ENCODE data around the gene CCDC12.

CCDC12 gene

DNA sequence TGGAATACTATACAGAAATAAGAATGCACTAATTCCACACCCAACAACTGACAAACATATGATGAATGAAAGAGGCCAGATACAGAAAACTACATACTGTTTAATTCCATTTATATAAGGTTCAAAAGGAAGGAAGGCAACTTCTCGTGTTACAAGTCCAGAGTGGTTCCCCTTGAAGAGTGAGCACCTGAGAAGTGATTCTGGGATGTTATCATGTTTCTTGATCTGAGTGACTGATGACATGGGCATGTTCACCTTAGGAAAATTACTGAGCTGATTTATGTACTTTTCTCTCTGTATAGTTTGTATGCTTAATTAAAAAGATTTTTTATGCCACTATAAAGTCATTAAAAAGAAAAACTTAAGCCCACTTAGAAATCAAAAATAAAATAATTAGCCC is 13.6 kb downstream of the CCDC12 start:
- H3K9me3 ChIP-seq (replicated peaks; ENCODE audit: insufficient read depth, low read length): no peaks in the 10 kb centered on the region
- H3K9ac ChIP-seq (ENCODE audit: low read length): no peak overlapping the region
- no peaks in the 10 kb centered on the region for H3K4me1 ChIP-seq (ENCODE audit: low read length)
- H3F3A ChIP-seq (ENCODE audit: insufficient read depth, low read length): no peaks in the 10 kb centered on the region
- no peak for DNase-seq
- no peaks in the 10 kb centered on the region for H3K9me2 ChIP-seq (replicated peaks; ENCODE audit: insufficient read depth, low read length)
- peaks cover 4% of the 10 kb centered on the region; the same call in 1 of the 2 replicates for H3K36me3 ChIP-seq (replicated peaks; ENCODE audit: insufficient read depth, low read length)
- H2AFZ ChIP-seq (ENCODE audit: low read length): no peak overlapping the region
- TF ChIP-seq CTCF (IDR thresholded peaks at IDR 0.05; ENCODE audit: low read length) (no peak), EZH2 (optimal IDR thresholded peaks at IDR 0.05; ENCODE audit: low read depth, low read length) (no peak), EZH2phosphoT487 (IDR thresholded peaks at IDR 0.05; ENCODE audit: low read length) (no peak)
- H3K4me2 ChIP-seq (ENCODE audit: low read depth, low read length): no peak overlapping the region
- peaks cover 72% of the 10 kb centered on the region for H4K20me1 ChIP-seq (ENCODE audit: insufficient read depth, low read length)
- H3K4me3 ChIP-seq (ENCODE audit: low read length): no peak overlapping the region
- no peak overlapping the region for H3K27ac ChIP-seq (ENCODE audit: low read length)
- H3K79me2 ChIP-seq (ENCODE audit: low read length): peaks cover 85% of the 10 kb centered on the region
- H3K27me3 ChIP-seq (replicated peaks; ENCODE audit: insufficient read depth, low read length): no peaks in the 10 kb centered on the region

DNA sequence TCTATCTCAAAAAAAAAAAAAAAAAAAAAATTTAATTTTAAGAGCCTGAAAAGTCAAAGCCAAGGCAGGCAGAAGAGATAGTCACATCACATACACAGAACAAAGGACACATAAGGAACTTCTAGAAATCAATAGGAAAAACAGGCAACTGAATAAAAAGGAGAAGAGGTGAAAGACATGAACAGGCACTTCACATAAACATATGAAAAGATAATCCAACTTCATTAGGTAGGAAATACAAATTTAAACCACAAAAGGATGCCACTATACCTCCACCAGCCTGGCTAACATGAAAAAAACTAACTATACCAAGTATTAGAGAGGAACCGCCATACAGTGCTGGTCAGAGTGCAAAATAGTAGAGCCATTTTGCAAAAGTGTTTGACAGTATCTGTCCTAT is 14.1 kb downstream of the CCDC12 start:
- peaks cover 4% of the 10 kb centered on the region; the same call in 1 of the 2 replicates for H3K36me3 ChIP-seq (replicated peaks; ENCODE audit: insufficient read depth, low read length)
- no peak overlapping the region for H3K27ac ChIP-seq (ENCODE audit: low read length)
- H3K9me2 ChIP-seq (replicated peaks; ENCODE audit: insufficient read depth, low read length): no peaks in the 10 kb centered on the region
- no peaks in the 10 kb centered on the region for H3F3A ChIP-seq (ENCODE audit: insufficient read depth, low read length)
- no peak overlapping the region for H3K4me3 ChIP-seq (ENCODE audit: low read length)
- H3K4me2 ChIP-seq (ENCODE audit: low read depth, low read length): no peak overlapping the region
- H3K9me3 ChIP-seq (replicated peaks; ENCODE audit: insufficient read depth, low read length): no peaks in the 10 kb centered on the region
- H3K9ac ChIP-seq (ENCODE audit: low read length): no peak overlapping the region
- H3K4me1 ChIP-seq (ENCODE audit: low read length): no peaks in the 10 kb centered on the region
- no peak overlapping the region for H2AFZ ChIP-seq (ENCODE audit: low read length)
- H3K27me3 ChIP-seq (replicated peaks; ENCODE audit: insufficient read depth, low read length): no peaks in the 10 kb centered on the region
- peaks cover 85% of the 10 kb centered on the region for H3K79me2 ChIP-seq (ENCODE audit: low read length)
- H4K20me1 ChIP-seq (ENCODE audit: insufficient read depth, low read length): peaks cover 67% of the 10 kb centered on the region
- DNase-seq: no peak
- TF ChIP-seq EZH2 (optimal IDR thresholded peaks at IDR 0.05; ENCODE audit: low read depth, low read length) (no peak), EZH2phosphoT487 (IDR thresholded peaks at IDR 0.05; ENCODE audit: low read length) (no peak), CTCF (IDR thresholded peaks at IDR 0.05; ENCODE audit: low read length) (no peak)

- DNase-seq: no peak
- H3K27ac ChIP-seq (ENCODE audit: low read length): no peak overlapping the region
- H3K9me3 ChIP-seq (replicated peaks; ENCODE audit: insufficient read depth, low read length): no peaks in the 10 kb centered on the region
- H3F3A ChIP-seq (ENCODE audit: insufficient read depth, low read length): no peaks in the 10 kb centered on the region
- no peak overlapping the region for H2AFZ ChIP-seq (ENCODE audit: low read length)
- no peaks in the 10 kb centered on the region for H3K27me3 ChIP-seq (replicated peaks; ENCODE audit: insufficient read depth, low read length)
- H3K4me3 ChIP-seq (ENCODE audit: low read length): no peak overlapping the region
- peaks cover 4% of the 10 kb centered on the region; the same call in 1 of the 2 replicates for H3K36me3 ChIP-seq (replicated peaks; ENCODE audit: insufficient read depth, low read length)
- no peak overlapping the region for H3K4me2 ChIP-seq (ENCODE audit: low read depth, low read length)
- peaks cover 85% of the 10 kb centered on the region for H3K79me2 ChIP-seq (ENCODE audit: low read length)
- H3K9ac ChIP-seq (ENCODE audit: low read length): no peak overlapping the region
- TF ChIP-seq EZH2 (optimal IDR thresholded peaks at IDR 0.05; ENCODE audit: low read depth, low read length) (no peak), EZH2phosphoT487 (IDR thresholded peaks at IDR 0.05; ENCODE audit: low read length) (no peak), CTCF (IDR thresholded peaks at IDR 0.05; ENCODE audit: low read length) (no peak)
- no peaks in the 10 kb centered on the region for H3K4me1 ChIP-seq (ENCODE audit: low read length)
- H4K20me1 ChIP-seq (ENCODE audit: insufficient read depth, low read length): peaks cover 66% of the 10 kb centered on the region
- H3K9me2 ChIP-seq (replicated peaks; ENCODE audit: insufficient read depth, low read length): no peaks in the 10 kb centered on the region
Observed at GRCh38 chr3:46960835-46961234, 15.7 kb downstream of the CCDC12 start.
